ENCODE results near the gene CFB. TPM values are rescaled to one million over a fixed set of nuclear protein-coding genes. Genes with fewer than 3 reads are reported as not detected.
A peak's percentile ranks its signal among the peaks of the same experiment; 100 is the strongest.

CFB gene
- total and polyA plus RNA-seq, 2 of the 13 experiments (the other 11 are each of a cell fraction or from before 2014, with no cell fraction given): 171 to 513 TPM

- TF ChIP-seq ZNF292 (CRISPR knock-in tag; IDR thresholded peaks at IDR 0.05; ENCODE audit: borderline replicate concordance, low read depth): peak; percentile 59; the same call in 1 of the 2 replicates
- TF ChIP-seq ZNF816 (CRISPR knock-in tag; IDR thresholded peaks at IDR 0.05; ENCODE audit: borderline replicate concordance): no peak
- TF ChIP-seq AKAP8 (CRISPR knock-in tag; IDR thresholded peaks at IDR 0.05): peak; percentile 56; the same call in 1 of the 2 replicates
- TF ChIP-seq NFE2L1 (CRISPR knock-in tag; IDR thresholded peaks at IDR 0.05; ENCODE audit: borderline replicate concordance): no peak
- no peak for TF ChIP-seq STAT5B (CRISPR knock-in tag; IDR thresholded peaks at IDR 0.05)
- TF ChIP-seq TCF7 (IDR thresholded peaks at IDR 0.05; ENCODE audit: low read depth): peak; percentile 36; the same call in 1 of the 2 replicates
- no peak for TF ChIP-seq ZNF20 (CRISPR knock-in tag; IDR thresholded peaks at IDR 0.05)
- no peak for TF ChIP-seq ZIK1 (CRISPR knock-in tag; IDR thresholded peaks at IDR 0.05; ENCODE audit: borderline replicate concordance, low read depth)
- TF ChIP-seq MIER3 (CRISPR knock-in tag; IDR thresholded peaks at IDR 0.05; ENCODE audit: borderline replicate concordance): peak; percentile 99
- TF ChIP-seq ZSCAN22 (CRISPR knock-in tag; IDR thresholded peaks at IDR 0.05): no peak
- TF ChIP-seq ARNTL (CRISPR knock-in tag; IDR thresholded peaks at IDR 0.05): peak; percentile 95
- TF ChIP-seq ZNF460 (CRISPR knock-in tag; IDR thresholded peaks at IDR 0.05; ENCODE audit: borderline replicate concordance): no peak
- no peak for TF ChIP-seq ATRX (CRISPR knock-in tag; IDR thresholded peaks at IDR 0.05; ENCODE audit: borderline replicate concordance)
- no peak for TF ChIP-seq DBP (CRISPR knock-in tag; IDR thresholded peaks at IDR 0.05; ENCODE audit: not compliant biosample characterization)
- no peak for TF ChIP-seq NONO (IDR thresholded peaks at IDR 0.05)
- TF ChIP-seq NONO (CRISPR knock-in tag; conservative IDR thresholded peaks at IDR 0.05): peak; percentile 95
- peak; percentile 86 for TF ChIP-seq PPARG (CRISPR knock-in tag; conservative IDR thresholded peaks at IDR 0.05)
- TF ChIP-seq MAFK (conservative IDR thresholded peaks at IDR 0.05 in 1 of 2, IDR thresholded peaks at IDR 0.05 in 1 of 2; ENCODE audit: low read length in 2 of 2): no peak; a peak in 1 of 4 replicates
- peak; percentile 93; the same call in 1 of the 2 replicates for TF ChIP-seq DMAP1 (CRISPR knock-in tag; IDR thresholded peaks at IDR 0.05)
- TF ChIP-seq SP140L (CRISPR knock-in tag; IDR thresholded peaks at IDR 0.05; ENCODE audit: borderline replicate concordance): no peak
- TF ChIP-seq FOSL1 (CRISPR knock-in tag; IDR thresholded peaks at IDR 0.05; ENCODE audit: borderline replicate concordance): no peak
- TF ChIP-seq ETV5 (CRISPR knock-in tag; IDR thresholded peaks at IDR 0.05; ENCODE audit: borderline replicate concordance): peak; percentile 85
- peak; percentile 100 for TF ChIP-seq SALL1 (CRISPR knock-in tag; IDR thresholded peaks at IDR 0.05)
- no peak for TF ChIP-seq RBM22 (optimal IDR thresholded peaks at IDR 0.05; ENCODE audit: low read length)
- TF ChIP-seq ZXDC (CRISPR knock-in tag; IDR thresholded peaks at IDR 0.05): no peak
- peak; percentile 75 for TF ChIP-seq UBTF (CRISPR knock-in tag; IDR thresholded peaks at IDR 0.05)
These were observed 18.5 kb upstream of the CFB start, which contains the start of gene C2 (continued) for GRCh38 chr6:31927242-31927862.
